Measurements from ENCODE around the gene NGF. TPM values are rescaled to one million over a fixed set of nuclear protein-coding genes. Genes with fewer than 3 reads are reported as not detected.

NGF gene
- total and polyA plus RNA-seq, 2 of the 8 experiments (the other 6 are each of a cell fraction or from before 2014, with no cell fraction given): 1.6 TPM; not detected in 1

DNA sequence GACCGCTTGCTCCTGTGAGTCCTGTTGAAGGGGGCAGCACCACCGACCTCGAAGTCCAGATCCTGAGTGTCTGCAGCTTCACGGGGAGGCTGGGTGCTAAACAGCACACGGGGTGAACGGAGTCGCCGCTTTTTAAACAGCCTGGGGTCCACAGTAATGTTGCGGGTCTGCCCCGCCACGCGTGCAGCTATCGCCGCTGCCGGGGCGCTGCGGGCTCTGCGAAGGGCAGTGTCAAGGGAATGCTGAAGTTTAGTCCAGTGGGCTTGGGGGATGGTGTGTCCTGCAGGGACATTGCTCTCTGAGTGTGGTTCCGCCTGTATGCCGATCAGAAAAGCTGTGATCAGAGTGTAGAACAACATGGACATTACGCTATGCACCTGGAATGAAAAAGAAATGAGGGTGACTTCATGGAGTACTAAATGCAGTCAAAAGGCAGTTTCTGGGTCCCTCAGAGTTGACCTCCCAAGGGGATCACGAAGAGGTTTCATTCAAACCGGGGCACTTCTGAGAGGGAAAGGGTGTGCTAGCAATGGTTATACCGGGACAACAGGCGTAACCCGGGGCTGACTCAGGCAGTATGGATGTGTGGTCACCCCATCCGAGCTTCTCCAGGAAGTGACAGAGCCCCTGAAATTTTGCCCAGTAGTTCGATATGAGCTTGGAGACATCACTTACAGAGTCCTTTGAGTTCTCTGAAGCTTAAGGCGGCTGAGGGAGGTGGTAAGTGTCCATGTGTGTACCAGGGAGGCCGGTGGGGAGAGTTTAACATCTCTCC, 51.4 kb downstream of the NGF start (continued):
- TF ChIP-seq, protein P1, sequence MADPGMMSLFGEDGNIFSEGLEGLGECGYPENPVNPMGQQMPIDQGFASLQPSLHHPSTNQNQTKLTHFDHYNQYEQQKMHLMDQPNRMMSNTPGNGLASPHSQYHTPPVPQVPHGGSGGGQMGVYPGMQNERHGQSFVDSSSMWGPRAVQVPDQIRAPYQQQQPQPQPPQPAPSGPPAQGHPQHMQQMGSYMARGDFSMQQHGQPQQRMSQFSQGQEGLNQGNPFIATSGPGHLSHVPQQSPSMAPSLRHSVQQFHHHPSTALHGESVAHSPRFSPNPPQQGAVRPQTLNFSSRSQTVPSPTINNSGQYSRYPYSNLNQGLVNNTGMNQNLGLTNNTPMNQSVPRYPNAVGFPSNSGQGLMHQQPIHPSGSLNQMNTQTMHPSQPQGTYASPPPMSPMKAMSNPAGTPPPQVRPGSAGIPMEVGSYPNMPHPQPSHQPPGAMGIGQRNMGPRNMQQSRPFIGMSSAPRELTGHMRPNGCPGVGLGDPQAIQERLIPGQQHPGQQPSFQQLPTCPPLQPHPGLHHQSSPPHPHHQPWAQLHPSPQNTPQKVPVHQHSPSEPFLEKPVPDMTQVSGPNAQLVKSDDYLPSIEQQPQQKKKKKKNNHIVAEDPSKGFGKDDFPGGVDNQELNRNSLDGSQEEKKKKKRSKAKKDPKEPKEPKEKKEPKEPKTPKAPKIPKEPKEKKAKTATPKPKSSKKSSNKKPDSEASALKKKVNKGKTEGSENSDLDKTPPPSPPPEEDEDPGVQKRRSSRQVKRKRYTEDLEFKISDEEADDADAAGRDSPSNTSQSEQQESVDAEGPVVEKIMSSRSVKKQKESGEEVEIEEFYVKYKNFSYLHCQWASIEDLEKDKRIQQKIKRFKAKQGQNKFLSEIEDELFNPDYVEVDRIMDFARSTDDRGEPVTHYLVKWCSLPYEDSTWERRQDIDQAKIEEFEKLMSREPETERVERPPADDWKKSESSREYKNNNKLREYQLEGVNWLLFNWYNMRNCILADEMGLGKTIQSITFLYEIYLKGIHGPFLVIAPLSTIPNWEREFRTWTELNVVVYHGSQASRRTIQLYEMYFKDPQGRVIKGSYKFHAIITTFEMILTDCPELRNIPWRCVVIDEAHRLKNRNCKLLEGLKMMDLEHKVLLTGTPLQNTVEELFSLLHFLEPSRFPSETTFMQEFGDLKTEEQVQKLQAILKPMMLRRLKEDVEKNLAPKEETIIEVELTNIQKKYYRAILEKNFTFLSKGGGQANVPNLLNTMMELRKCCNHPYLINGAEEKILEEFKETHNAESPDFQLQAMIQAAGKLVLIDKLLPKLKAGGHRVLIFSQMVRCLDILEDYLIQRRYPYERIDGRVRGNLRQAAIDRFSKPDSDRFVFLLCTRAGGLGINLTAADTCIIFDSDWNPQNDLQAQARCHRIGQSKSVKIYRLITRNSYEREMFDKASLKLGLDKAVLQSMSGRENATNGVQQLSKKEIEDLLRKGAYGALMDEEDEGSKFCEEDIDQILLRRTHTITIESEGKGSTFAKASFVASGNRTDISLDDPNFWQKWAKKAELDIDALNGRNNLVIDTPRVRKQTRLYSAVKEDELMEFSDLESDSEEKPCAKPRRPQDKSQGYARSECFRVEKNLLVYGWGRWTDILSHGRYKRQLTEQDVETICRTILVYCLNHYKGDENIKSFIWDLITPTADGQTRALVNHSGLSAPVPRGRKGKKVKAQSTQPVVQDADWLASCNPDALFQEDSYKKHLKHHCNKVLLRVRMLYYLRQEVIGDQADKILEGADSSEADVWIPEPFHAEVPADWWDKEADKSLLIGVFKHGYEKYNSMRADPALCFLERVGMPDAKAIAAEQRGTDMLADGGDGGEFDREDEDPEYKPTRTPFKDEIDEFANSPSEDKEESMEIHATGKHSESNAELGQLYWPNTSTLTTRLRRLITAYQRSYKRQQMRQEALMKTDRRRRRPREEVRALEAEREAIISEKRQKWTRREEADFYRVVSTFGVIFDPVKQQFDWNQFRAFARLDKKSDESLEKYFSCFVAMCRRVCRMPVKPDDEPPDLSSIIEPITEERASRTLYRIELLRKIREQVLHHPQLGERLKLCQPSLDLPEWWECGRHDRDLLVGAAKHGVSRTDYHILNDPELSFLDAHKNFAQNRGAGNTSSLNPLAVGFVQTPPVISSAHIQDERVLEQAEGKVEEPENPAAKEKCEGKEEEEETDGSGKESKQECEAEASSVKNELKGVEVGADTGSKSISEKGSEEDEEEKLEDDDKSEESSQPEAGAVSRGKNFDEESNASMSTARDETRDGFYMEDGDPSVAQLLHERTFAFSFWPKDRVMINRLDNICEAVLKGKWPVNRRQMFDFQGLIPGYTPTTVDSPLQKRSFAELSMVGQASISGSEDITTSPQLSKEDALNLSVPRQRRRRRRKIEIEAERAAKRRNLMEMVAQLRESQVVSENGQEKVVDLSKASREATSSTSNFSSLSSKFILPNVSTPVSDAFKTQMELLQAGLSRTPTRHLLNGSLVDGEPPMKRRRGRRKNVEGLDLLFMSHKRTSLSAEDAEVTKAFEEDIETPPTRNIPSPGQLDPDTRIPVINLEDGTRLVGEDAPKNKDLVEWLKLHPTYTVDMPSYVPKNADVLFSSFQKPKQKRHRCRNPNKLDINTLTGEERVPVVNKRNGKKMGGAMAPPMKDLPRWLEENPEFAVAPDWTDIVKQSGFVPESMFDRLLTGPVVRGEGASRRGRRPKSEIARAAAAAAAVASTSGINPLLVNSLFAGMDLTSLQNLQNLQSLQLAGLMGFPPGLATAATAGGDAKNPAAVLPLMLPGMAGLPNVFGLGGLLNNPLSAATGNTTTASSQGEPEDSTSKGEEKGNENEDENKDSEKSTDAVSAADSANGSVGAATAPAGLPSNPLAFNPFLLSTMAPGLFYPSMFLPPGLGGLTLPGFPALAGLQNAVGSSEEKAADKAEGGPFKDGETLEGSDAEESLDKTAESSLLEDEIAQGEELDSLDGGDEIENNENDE (IDR thresholded peaks at IDR 0.05; ENCODE audit: insufficient replicate concordance, low read length): no peak
- TF ChIP-seq HDAC2 (IDR thresholded peaks at IDR 0.05; ENCODE audit: borderline replicate concordance in 1 of 2, low read depth in 2 of 2, low read length in 2 of 2) (no peak), GTF2F1 (IDR thresholded peaks at IDR 0.05; ENCODE audit: borderline replicate concordance, low read depth, low read length) (no peak)

All from H1 (cell line).